GM10248 (cell line): ENCODE data around the gene MRPL38.

Experiments
- CTCF ChIA-PET: fragments of 300-600 bp; sonication (Branson Sonifier 250); formaldehyde crosslinking; extraction: SDS; loops from one replicate; lab custom pipeline; 2021; ENCODE audit warnings: antibody characterized with exemption; lab: Yijun Ruan, JAX
- POLR2A ChIA-PET: fragments of 350-650 bp; sonication (Branson Sonifier 250); formaldehyde crosslinking; extraction: SDS; loops from one replicate; lab custom pipeline; 2020; ENCODE audit warnings: antibody characterized with exemption; lab: Yijun Ruan, JAX
- DNase-seq: peaks from one replicate; pipeline ENCODE4 v3.0.0; 2012; ENCODE audit errors: extremely low spot score
- CTCF ChIP-seq: IDR thresholded peaks from 2 replicates; pipeline ENCODE4 v1.5.1; 2012; ENCODE audit warnings: mild to moderate bottlenecking, low read depth; ENCODE audit errors: extremely low read depth, missing control alignments, control extremely low read depth

The MRPL38 gene

DNA sequence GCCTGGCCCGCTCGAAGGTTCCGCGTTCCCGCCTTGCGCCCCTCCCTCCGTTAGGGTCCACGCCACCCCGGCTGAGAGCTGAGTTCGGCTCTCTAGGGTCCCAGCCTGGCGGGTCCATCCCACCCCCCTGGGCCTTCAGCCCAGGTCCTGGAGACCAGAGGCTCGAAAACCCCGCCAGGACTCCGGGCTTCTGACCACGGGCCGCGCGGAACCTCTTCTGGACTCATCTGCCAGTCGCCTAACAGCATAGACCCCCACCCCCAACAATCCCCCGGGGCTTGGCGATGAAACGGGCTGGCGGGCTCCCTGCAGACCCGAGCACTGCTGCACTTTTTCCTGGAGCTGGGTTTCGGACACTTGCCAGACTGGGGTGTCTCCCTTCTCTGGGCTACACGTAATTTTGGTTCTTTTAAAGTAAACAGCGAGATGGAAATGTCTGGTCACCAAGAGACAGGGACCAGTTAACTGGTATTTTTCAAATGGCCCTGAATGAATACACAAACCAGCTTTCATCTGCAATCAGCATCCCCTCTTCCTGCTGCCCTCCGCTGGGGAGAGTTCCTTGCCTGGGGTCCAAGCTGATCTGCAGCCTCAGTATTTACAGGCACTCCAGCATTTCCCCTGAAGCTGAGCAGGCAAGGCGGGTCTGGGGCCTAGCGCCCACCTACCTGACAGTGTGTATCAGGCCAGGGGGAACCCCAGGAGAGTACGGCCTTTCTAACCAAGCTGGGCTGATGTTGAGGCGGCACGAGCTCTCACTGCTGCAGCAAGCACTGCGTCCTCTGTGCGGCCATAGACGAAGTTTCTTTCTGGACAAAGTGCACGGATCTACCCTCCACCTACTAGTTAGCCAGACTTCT is 7.3 kb downstream of the MRPL38 start:
- ChIA-PET CTCF (interaction anchor here (0.8 to 5.1 kb wide), 16 partner anchors 8 to 144 kb away, joined by 3 to 30 read pairs (median 5); partner anchors contain the start of genes GALK1, MRPL38 and WBP2), POLR2A (interaction anchor here (1.0 to 1.2 kb wide), 2 partner anchors 15 to 42 kb away, joined by 4 read pairs; partner anchors contain the start of gene WBP2)
- DNase-seq = no peak
- TF ChIP-seq CTCF = no peak

GRCh38 chr17:75896415-75897159 is 8.1 kb downstream of the MRPL38 start, which contains the start of gene TRIM65:
Gene TRIM65, minus strand, starts transcription at chr17:75896951. Its CDS starts 14 bp downstream, at chr17:75896937.
- ChIA-PET POLR2A (interaction anchor here (0.5 to 1.3 kb wide), 4 partner anchors 11 to 41 kb away, joined by 3 to 4 read pairs (median 4); partner anchors contain the start of gene WBP2), CTCF (interaction anchor here (0.8 to 5.1 kb wide), 25 partner anchors 9 to 143 kb away, joined by 3 to 30 read pairs (median 3); partner anchors contain the start of genes CDK3, GALK1, MRPL38 and WBP2)
- peak; percentile 69 for TF ChIP-seq CTCF
- peak; percentile 92 for DNase-seq

DNA sequence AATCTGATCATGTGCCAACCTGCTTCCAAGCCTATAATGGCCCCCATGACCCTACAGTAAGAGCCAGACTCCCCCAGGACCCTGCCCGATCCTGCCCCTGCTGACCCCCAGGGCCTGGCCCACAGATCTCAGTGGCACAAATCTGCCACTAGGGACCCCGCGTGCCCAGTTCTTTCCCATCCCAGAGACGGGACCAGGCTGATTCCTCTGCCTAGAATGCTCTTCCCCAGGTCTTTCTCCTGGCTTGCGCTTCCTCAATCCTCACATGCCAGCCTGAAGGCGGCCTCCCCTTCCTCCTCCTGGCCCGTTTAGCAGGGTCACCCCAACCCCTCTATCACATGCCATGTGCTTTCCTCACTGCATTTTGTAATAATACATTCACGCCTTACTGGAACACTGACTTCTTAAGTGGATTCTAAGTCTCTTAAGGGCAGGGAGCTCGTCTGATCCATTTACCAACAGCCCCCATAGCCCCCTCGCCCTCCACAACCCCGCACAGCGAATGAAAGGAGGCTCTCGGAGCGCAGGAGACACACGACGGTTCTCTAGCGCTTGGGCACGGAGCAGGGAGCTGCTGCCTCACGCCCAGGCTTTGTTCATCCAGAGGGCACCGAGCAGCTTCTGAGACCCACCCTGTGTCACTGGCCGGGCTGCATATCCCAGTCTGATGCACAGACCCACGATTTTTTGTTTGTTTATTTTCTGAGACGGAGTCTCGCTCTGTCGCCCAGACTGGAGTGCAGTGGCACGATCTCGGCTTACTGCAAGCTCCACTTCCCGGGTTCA is 9.1 kb downstream of the MRPL38 start:
- no peak for DNase-seq
- CTCF ChIA-PET = interaction anchor here (1.0 to 5.1 kb wide), 20 partner anchors 9 to 142 kb away, joined by 3 to 30 read pairs (median 5); partner anchors contain the start of genes CDK3 and MRPL38
- POLR2A ChIA-PET = interaction anchor here (1.1 to 1.3 kb wide), 3 partner anchors 24 to 40 kb away, joined by 3 to 4 read pairs (median 4); partner anchors contain the start of gene WBP2
- peak; percentile 9 for TF ChIP-seq CTCF

DNA sequence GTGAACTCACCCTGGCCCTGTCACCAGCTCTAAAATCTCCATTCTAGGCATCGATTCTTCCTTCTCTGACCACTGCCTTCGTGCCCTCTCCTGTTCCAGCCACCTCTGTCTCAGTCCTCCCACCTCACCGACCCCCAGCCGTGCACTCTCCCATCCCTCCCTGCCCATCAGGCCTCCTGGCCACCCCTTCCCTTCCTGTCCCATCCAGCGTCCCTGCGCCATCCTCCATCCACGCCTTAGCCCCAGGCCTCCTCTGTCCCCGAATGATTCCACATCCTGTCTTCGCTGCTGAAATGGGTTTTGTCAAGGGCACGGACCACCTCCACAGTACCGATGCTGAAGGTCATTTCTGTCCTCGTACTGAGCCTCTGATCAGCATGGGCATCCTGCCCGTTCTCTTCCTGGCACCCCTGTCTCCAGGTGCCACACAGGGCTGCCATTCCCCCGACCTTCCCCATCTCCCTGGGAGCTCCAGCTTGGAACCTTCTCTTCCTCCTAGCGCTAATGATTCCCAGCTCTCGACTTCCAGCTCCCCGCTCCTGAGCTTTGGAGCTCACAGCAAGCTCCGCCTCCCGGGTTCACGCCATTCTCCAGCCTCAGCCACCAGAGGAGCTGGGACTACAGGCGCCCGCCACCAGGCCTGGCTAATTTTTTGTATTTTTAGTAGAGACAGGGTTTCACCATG is 10.5 kb downstream of the MRPL38 start:
- TF ChIP-seq CTCF = no peak
- ChIA-PET CTCF (interaction anchor here (0.8 to 5.1 kb wide), 10 partner anchors 7 to 120 kb away, joined by 3 to 30 read pairs (median 6); partner anchors contain the start of gene MRPL38), POLR2A (no interaction called here)
- no peak for DNase-seq

DNA sequence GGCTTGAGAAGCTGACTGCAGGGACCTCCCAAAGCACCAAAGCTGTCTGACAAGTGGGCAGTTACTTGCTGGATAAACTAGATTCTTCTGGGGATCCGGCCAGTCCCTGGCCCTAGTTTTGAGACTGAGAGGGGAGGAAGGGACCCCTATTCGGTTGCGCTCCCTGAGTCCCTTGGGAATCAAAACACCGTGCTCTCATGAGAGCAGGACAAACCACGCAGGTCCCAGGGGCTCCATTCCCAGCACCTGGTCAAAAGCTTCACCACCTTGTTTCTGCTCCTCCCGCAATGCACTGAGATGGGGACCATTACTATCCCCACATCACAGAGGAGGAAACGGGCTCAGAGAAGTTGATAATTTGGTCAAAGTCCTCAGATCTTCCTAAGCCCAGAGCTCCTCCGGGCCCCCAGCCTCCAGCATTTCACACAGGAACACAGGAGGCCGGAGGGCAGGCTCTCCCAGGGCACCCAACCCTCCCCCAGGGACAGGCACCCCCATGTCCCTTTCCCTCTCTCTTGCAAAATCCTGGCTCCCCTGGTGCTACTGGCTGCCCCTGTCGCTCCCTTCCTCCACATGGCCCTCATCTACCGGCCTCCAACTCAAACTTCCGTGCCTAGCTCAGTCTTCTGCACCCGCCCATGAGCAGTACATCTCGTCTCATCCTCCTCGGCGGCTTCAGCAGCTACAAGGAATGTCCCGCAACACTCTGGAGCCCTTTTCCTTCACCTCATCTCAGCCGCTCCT is 11.2 kb downstream of the MRPL38 start:
- ChIA-PET POLR2A (no interaction called here), CTCF (interaction anchor here (0.8 to 5.1 kb wide), 6 partner anchors 11 to 33 kb away, joined by 3 to 30 read pairs (median 4); partner anchors contain the start of gene MRPL38)
- TF ChIP-seq CTCF = no peak
- DNase-seq = no peak
